OCI-LY7 (cell line): ENCODE measurements around the gene TNFSF15. TPM values are rescaled to one million over a fixed set of nuclear protein-coding genes. Genes with fewer than 3 reads are reported as not detected.

Experiments
- BruUV-seq: library from RNA; stranded (reverse); fragments of 400-500 nt; replicated peaks from 2 replicates; lab custom pipeline; 2021; lab: Mats Ljungman, UMichigan
- CTCF ChIA-PET: fragments of 300-600 bp; sonication (Branson Sonifier 250); formaldehyde crosslinking; loops from one replicate; lab custom pipeline; 2022; ENCODE audit warnings: antibody characterized with exemption; ENCODE audit not compliant: unreplicated experiment; lab: Charles Lee
- POLR2A ChIA-PET: fragments of 300-600 bp; sonication (Branson Sonifier 250); formaldehyde crosslinking; loops from one replicate; lab custom pipeline; 2022; ENCODE audit warnings: antibody characterized with exemption; lab: Charles Lee
- DNase-seq: peaks from one replicate; pipeline ENCODE4 v3.0.0-alpha.2; 2015; ENCODE audit warnings: low spot score
- H2AFZ ChIP-seq: fragments of 200-600 bp; sonication (generic), shearing (Covaris generic); 2 replicates; pipeline ENCODE4 v1.6.1; 2014; ENCODE audit warnings: mild to moderate bottlenecking, antibody characterized with exemption, low read length, moderate library complexity
- H3K27ac ChIP-seq: fragments of 200-600 bp; sonication (generic); 2 replicates; pipeline ENCODE4 v1.5.1; 2014; ENCODE audit warnings: mixed run types, low read depth, mild to moderate bottlenecking, moderate library complexity, low read length, inconsistent platforms; ENCODE audit not compliant: poor library complexity, severe bottlenecking
- H3K36me3 ChIP-seq: fragments of 200-600 bp; sonication (generic); 2 replicates; pipeline ENCODE4 v1.6.1; 2014; ENCODE audit warnings: mild to moderate bottlenecking, antibody characterized with exemption, low read length, moderate library complexity, mixed read lengths; ENCODE audit not compliant: insufficient read depth
- H3K4me1 ChIP-seq: fragments of 200-600 bp; sonication (generic); 2 replicates; pipeline ENCODE4 v1.5.1; 2014; ENCODE audit warnings: mild to moderate bottlenecking, low read length; ENCODE audit not compliant: insufficient read depth, poor library complexity, severe bottlenecking
- H3K4me2 ChIP-seq: fragments of 200-600 bp; sonication (generic); 2 replicates; pipeline ENCODE4 v1.6.1; 2014; ENCODE audit warnings: mild to moderate bottlenecking, low read length
- H3K4me3 ChIP-seq: fragments of 200-600 bp; sonication (generic); 2 replicates; pipeline ENCODE4 v1.5.1; 2014; ENCODE audit warnings: mild to moderate bottlenecking, low read depth, low read length; ENCODE audit not compliant: poor library complexity, severe bottlenecking
- H3K79me2 ChIP-seq: fragments of 200-600 bp; sonication (generic); 2 replicates; pipeline ENCODE4 v1.6.1; 2016; ENCODE audit warnings: low read depth, mild to moderate bottlenecking, low read length, moderate library complexity, mixed read lengths; ENCODE audit not compliant: insufficient read depth
- H3K9me2 ChIP-seq: fragments of 200-600 bp; sonication (generic); 2 replicates; pipeline ENCODE4 v1.6.1; 2016; ENCODE audit warnings: mild to moderate bottlenecking, low read length, mixed read lengths; ENCODE audit not compliant: insufficient read depth
- H3K9me3 ChIP-seq: fragments of 200-600 bp; sonication (generic); 2 replicates; pipeline ENCODE4 v1.6.1; 2014; ENCODE audit warnings: mild to moderate bottlenecking, mixed run types, low read length, mixed read lengths
- H4K20me1 ChIP-seq: fragments of 200-600 bp; sonication (generic); 2 replicates; pipeline ENCODE4 v1.6.1; 2014; ENCODE audit warnings: mild to moderate bottlenecking, antibody characterized with exemption, low read length, moderate library complexity, mixed read lengths; ENCODE audit not compliant: insufficient read depth
- CTCF ChIP-seq: fragments of 200-600 bp; sonication (generic); conservative IDR thresholded peaks from 2 replicates; pipeline ENCODE4 v1.5.1; 2014; ENCODE audit warnings: mild to moderate bottlenecking, antibody characterized with exemption, low read length, moderate library complexity, mixed read lengths
- EZH2phosphoT487 ChIP-seq: fragments of 200-600 bp; sonication (generic); IDR thresholded peaks from 2 replicates; pipeline ENCODE4 v1.6.1; 2018; ENCODE audit warnings: low read depth, borderline replicate concordance, mild to moderate bottlenecking, mixed run types, antibody characterized with exemption, low read length, moderate library complexity, mixed read lengths
- intact Hi-C: fragments of 100-400 bp; cut with micrococcal nuclease; formaldehyde crosslinking; loops from one replicate; pipeline ENCODE4 v1.10.0; 2022; ENCODE audit not compliant: unreplicated experiment
- total RNA-seq, 2 experiments: library from RNA; depleted of rRNA in 1 of 2; stranded (reverse); fragments of >200 nt in 1 of 2; shearing (Covaris generic) in 1 of 2; gene quantifications; 2 replicates each; pipeline ENCODE4 v1.2.3, GENCODE V29; 2014 to 2022

Gene TNFSF15
- total RNA-seq, 2 experiments from 2014 or later = 0.23 TPM; not detected in 1

GRCh38 chr9:114811301-114811700 is 5.5 kb upstream of the TNFSF15 start:
- intact Hi-C loops = no loop called here
- Histone ChIP-seq H3K27ac (no peak overlapping the region), H3K4me3 (no peak overlapping the region), H3K4me2 (no peak overlapping the region), H3K79me2 (no peaks in the 10 kb centered on the region), H4K20me1 (peaks cover 6% of the 10 kb centered on the region; the same call in 1 of the 2 replicates), H3K36me3 (no peaks in the 10 kb centered on the region), H3K9me2 (no peaks in the 10 kb centered on the region), H3K4me1 (peaks cover 22% of the 10 kb centered on the region), H3K9me3 (no peaks in the 10 kb centered on the region), H2AFZ (no peak overlapping the region)
- BruUV-seq = no TSS peak
- ChIA-PET CTCF (no interaction called here), POLR2A (interaction anchor here (0.7 to 1.1 kb wide), 2 partner anchors 10 to 683 kb away, joined by 3 read pairs; no protein-coding TSS in a partner anchor)
- no peak for DNase-seq
- no peak for TF ChIP-seq CTCF

DNA sequence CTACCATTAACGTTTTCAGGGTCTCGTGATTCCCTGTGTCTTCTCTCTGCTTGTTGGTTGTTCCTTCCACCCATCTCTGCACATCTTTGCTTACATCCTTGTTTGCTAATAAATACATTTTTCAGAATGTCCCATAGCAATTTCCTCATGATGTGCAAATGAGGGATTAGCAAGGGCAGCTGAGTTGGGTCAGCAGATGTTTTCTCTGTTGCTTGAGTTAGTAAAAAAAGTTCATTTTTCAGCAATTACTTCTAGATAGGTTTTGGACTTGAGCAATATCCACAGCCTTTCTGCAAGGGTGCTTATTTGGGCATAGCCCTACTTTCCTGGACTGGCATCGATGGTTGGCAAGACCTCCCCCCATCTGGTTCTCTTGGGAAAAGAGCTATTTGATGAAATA is 4.8 kb upstream of the TNFSF15 start:
- Histone ChIP-seq H3K4me2 (no peak overlapping the region), H3K4me1 (peaks cover 29% of the 10 kb centered on the region), H3K36me3 (no peaks in the 10 kb centered on the region), H3K4me3 (no peak overlapping the region), H3K27ac (no peak overlapping the region), H2AFZ (no peak overlapping the region), H3K9me3 (no peaks in the 10 kb centered on the region), H4K20me1 (peaks cover 6% of the 10 kb centered on the region; the same call in 1 of the 2 replicates), H3K79me2 (no peaks in the 10 kb centered on the region), H3K9me2 (no peaks in the 10 kb centered on the region)
- CTCF ChIA-PET = no interaction called here
- no peak for TF ChIP-seq CTCF
- no peak for TF ChIP-seq EZH2phosphoT487
- intact Hi-C loops = no loop called here
- POLR2A ChIA-PET = no interaction called here
- no peak for DNase-seq
- no TSS peak for BruUV-seq

DNA sequence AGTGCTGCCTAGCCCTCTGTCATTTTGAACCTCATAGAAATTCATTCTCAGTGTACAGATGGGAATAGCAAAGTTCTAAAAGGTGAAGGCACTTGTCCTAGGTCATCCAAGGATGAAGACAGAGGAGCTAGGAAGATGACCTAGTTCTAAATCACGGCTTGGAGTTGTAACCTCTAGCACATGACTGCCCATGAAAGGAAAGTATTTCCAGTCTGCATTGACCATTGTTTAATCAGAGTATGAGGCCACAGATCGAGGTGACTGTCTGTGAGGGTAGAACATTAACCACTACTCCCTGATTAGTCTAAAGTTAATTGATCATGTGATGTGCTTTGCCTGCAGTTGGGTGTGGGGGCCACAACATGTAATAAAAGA is 674 bp upstream of the TNFSF15 start:
- H3K27ac ChIP-seq = no peak overlapping the region
- H2AFZ ChIP-seq = no peak overlapping the region
- no peak for DNase-seq
- H3K4me3 ChIP-seq = peak overlapping the region; percentile 32
- H3K9me2 ChIP-seq = no peaks in the 10 kb centered on the region
- peaks cover 37% of the 10 kb centered on the region for H3K4me1 ChIP-seq
- intact Hi-C loops = loop anchor here (5.0 kb wide), 2 partner anchors 86 to 101 kb away; no protein-coding TSS in a partner anchor
- H3K9me3 ChIP-seq = no peaks in the 10 kb centered on the region
- peaks cover 6% of the 10 kb centered on the region; the same call in 1 of the 2 replicates for H4K20me1 ChIP-seq
- H3K79me2 ChIP-seq = no peaks in the 10 kb centered on the region
- BruUV-seq = no TSS peak
- CTCF ChIA-PET = no interaction called here
- no peaks in the 10 kb centered on the region for H3K36me3 ChIP-seq
- POLR2A ChIA-PET = interaction anchor here (0.6 to 1.5 kb wide), 8 partner anchors 9 to 1955 kb away, joined by 3 to 4 read pairs (median 3); no protein-coding TSS in a partner anchor
- TF ChIP-seq EZH2phosphoT487 = no peak
- no peak for TF ChIP-seq CTCF
- peak overlapping the region; percentile 68 for H3K4me2 ChIP-seq
